GM12892 (cell line): Measurements from ENCODE around the gene CACNA1C.

Experiments
- POLR2A ChIP-seq: IDR thresholded peaks from 2 replicates; pipeline ENCODE4 v1.6.1; 2011; ENCODE audit warnings: low read depth, low read length, control low read depth
- POLR2AphosphoS5 ChIP-seq: IDR thresholded peaks from 2 replicates; pipeline ENCODE4 v1.6.1; 2011; ENCODE audit warnings: low read depth, low read length, control low read depth

GRCh38 chr12:2169489-2169888 lies 116.7 kb downstream of the CACNA1C start:
- TF ChIP-seq POLR2A = no peak
- no peak for TF ChIP-seq POLR2AphosphoS5
